ENCODE results near the gene CLPSL2.
A peak's percentile ranks its signal among the peaks of the same experiment; 100 is the strongest.
"Not testable (repeated sequence)": the region's sequence is repeated elsewhere in the genome, so short reads cannot be mapped to it uniquely, and the experiment has no call there.

The CLPSL2 gene

GRCh38 chr6:35776364-35777215, at the start of gene CLPSL2:
Gene CLPSL2 (plus strand): TSS chr6:35776598. CDS start chr6:35776619, 21 bp downstream.
- no peak for DNase-seq

GRCh38 chr6:35727231-35727934, 49.0 kb upstream of the CLPSL2 start:
- DNase-seq = peak; percentile 42 to 56

GRCh38 chr6:35727935-35728682, 48.3 kb upstream of the CLPSL2 start:
- DNase-seq = peak; percentile 31 to 67

- no peak for DNase-seq
Observed at GRCh38 chr6:35728683-35729678, 47.4 kb upstream of the CLPSL2 start.

GRCh38 chr6:35729722-35730121, 46.7 kb upstream of the CLPSL2 start:
- no peak for DNase-seq

- no peak for DNase-seq
Observed at GRCh38 chr6:35730745-35731413, 45.5 kb upstream of the CLPSL2 start.

GRCh38 chr6:35731414-35731735, 45.0 kb upstream of the CLPSL2 start:
- DNase-seq = peak; percentile 83

- DNase-seq = peak; percentile 77 to 86
Observed at GRCh38 chr6:35731736-35732532, 44.5 kb upstream of the CLPSL2 start.

GRCh38 chr6:35733633-35734032, 42.8 kb upstream of the CLPSL2 start:
- DNase-seq = no peak

- DNase-seq = not testable (repeated sequence)
Observed at GRCh38 chr6:35734319-35734718, 42.1 kb upstream of the CLPSL2 start.

GRCh38 chr6:35735452-35735851, 40.9 kb upstream of the CLPSL2 start:
- DNase-seq = no peak

GRCh38 chr6:35736253-35736894, 40.0 kb upstream of the CLPSL2 start:
- peak in 1 of 2 experiments; percentile 33 for DNase-seq

- no peak for DNase-seq
Observed at GRCh38 chr6:35736982-35737412, 39.4 kb upstream of the CLPSL2 start, which contains the start of gene ARMC12. Gene ARMC12 (plus strand): TSS chr6:35737032. CDS start chr6:35737109, 77 bp downstream.

GRCh38 chr6:35737413-35738211, 38.8 kb upstream of the CLPSL2 start:
- DNase-seq = peak; percentile 35 to 87

GRCh38 chr6:35739645-35740524, 36.5 kb upstream of the CLPSL2 start:
- no peak for DNase-seq

- DNase-seq = no peak
Observed at GRCh38 chr6:35742842-35743241, 33.6 kb upstream of the CLPSL2 start.

GRCh38 chr6:35745509-35745908, 30.9 kb upstream of the CLPSL2 start:
- no peak for DNase-seq

- DNase-seq = no peak
Observed at GRCh38 chr6:35746516-35746915, 29.9 kb upstream of the CLPSL2 start.

All from SW 1271 (cell line).